HuH-7 (cell line): ENCODE measurements around the gene ZDHHC5.
"Not testable (repeated sequence)": the region's sequence is repeated elsewhere in the genome, so short reads cannot be mapped to it uniquely, and the experiment has no call there.

Experiments
- DNase-seq: peaks from one replicate; pipeline ENCODE4 v3.0.0; 2011; ENCODE audit warnings: low spot score

ZDHHC5 gene

GRCh38 chr11:57667117-57667735 is 688 bp upstream of the ZDHHC5 start:
- DNase-seq, result peak; percentile 99

GRCh38 chr11:57668434-57668782 is 494 bp downstream of the ZDHHC5 start:
- no peak for DNase-seq

- no peak for DNase-seq
Observed at GRCh38 chr11:57674251-57674650, 6.3 kb downstream of the ZDHHC5 start.

- DNase-seq, result no peak
Observed at GRCh38 chr11:57675176-57675941, 7.4 kb downstream of the ZDHHC5 start.

- no peak for DNase-seq
Observed at GRCh38 chr11:57679396-57679795, 11.5 kb downstream of the ZDHHC5 start.

- no peak for DNase-seq
Observed at GRCh38 chr11:57680552-57680874, 12.6 kb downstream of the ZDHHC5 start.

GRCh38 chr11:57681168-57681567 is 13.3 kb downstream of the ZDHHC5 start:
- no peak for DNase-seq

- not testable (repeated sequence) for DNase-seq
Observed at GRCh38 chr11:57690474-57690873, 22.6 kb downstream of the ZDHHC5 start.

- DNase-seq, result no peak
Observed at GRCh38 chr11:57698843-57699365, 31.0 kb downstream of the ZDHHC5 start.

GRCh38 chr11:57699813-57700212 is 31.9 kb downstream of the ZDHHC5 start:
- no peak for DNase-seq

- DNase-seq, result no peak
Observed at GRCh38 chr11:57700425-57700824, 32.5 kb downstream of the ZDHHC5 start.

GRCh38 chr11:57703341-57703740 is 35.4 kb downstream of the ZDHHC5 start:
- DNase-seq, result no peak

GRCh38 chr11:57704932-57705331 is 37.0 kb downstream of the ZDHHC5 start:
- DNase-seq, result no peak

- peak; percentile 46 for DNase-seq
Observed at GRCh38 chr11:57705432-57705831, 37.5 kb downstream of the ZDHHC5 start.

GRCh38 chr11:57709802-57710367 is 42.0 kb downstream of the ZDHHC5 start:
- no peak for DNase-seq

GRCh38 chr11:57711414-57712255 is 43.7 kb downstream of the ZDHHC5 start, which contains the start of gene MED19:
Gene MED19 (minus strand): TSS chr11:57712215. CDS start chr11:57712179, 36 bp downstream.
- peak; percentile 100 for DNase-seq

GRCh38 chr11:57712256-57713150 is 44.6 kb downstream of the ZDHHC5 start, which contains the start of gene TMX2:
Gene TMX2 (plus strand): TSS chr11:57712593. CDS start chr11:57712619, 26 bp downstream.
- DNase-seq, result peak; percentile 100

- no peak for DNase-seq
Observed at GRCh38 chr11:57713835-57714234, 45.9 kb downstream of the ZDHHC5 start.

- not testable (repeated sequence) for DNase-seq
Observed at GRCh38 chr11:57716726-57717125, 48.8 kb downstream of the ZDHHC5 start.

GRCh38 chr11:57727185-57727584 is 59.3 kb downstream of the ZDHHC5 start:
- no peak for DNase-seq

GRCh38 chr11:57728829-57729228 is 60.9 kb downstream of the ZDHHC5 start:
- no peak for DNase-seq
